PC-9 (cell line): Measurements from ENCODE around the gene SP3. TPM values are rescaled to one million over a fixed set of nuclear protein-coding genes. Genes with fewer than 3 reads are reported as not detected.

Source experiments
- BruUV-seq: library from RNA; stranded (reverse); fragments of 400-500 nt; replicated peaks from 2 replicates; lab custom pipeline; 2021; lab: Mats Ljungman, UMichigan
- CTCF ChIA-PET: fragments of 300-600 bp; sonication (Branson Sonifier 250); formaldehyde crosslinking; loops from one replicate; lab custom pipeline; 2022; ENCODE audit warnings: antibody characterized with exemption; lab: Charles Lee
- POLR2A ChIA-PET: fragments of 300-600 bp; sonication (Branson Sonifier 250); formaldehyde crosslinking; loops from one replicate; lab custom pipeline; 2022; ENCODE audit warnings: antibody characterized with exemption; ENCODE audit not compliant: unreplicated experiment; lab: Charles Lee
- DNase-seq, 2 experiments: peaks; one replicate each; pipeline versions ENCODE4 v3.0.0 to v3.0.0-alpha.2; 2015 to 2022; ENCODE audit warnings: mixed read lengths in 1 of 2
- H2AFZ ChIP-seq: fragments of 200-600 bp; sonication (generic); 2 replicates; pipeline ENCODE4 v1.8.1; 2017; ENCODE audit warnings: antibody characterized with exemption
- H3F3A ChIP-seq: fragments of 200-600 bp; sonication (generic); 2 replicates; pipeline ENCODE4 v1.8.1; 2017; ENCODE audit warnings: antibody characterized with exemption, mild to moderate bottlenecking, low read depth; ENCODE audit not compliant: insufficient read depth
- H3K27ac ChIP-seq: fragments of 200-600 bp; sonication (generic); 2 replicates; pipeline ENCODE4 v1.6.1; 2016; ENCODE audit warnings: mixed run types
- H3K27me3 ChIP-seq: fragments of 200-600 bp; sonication (generic); 2 replicates; pipeline ENCODE4 v1.6.1; 2016; ENCODE audit warnings: low read depth, mixed run types; ENCODE audit not compliant: insufficient read depth
- H3K36me3 ChIP-seq: fragments of 200-600 bp; sonication (generic); 2 replicates; pipeline ENCODE4 v1.6.1; 2016; ENCODE audit warnings: low read depth, mixed run types
- H3K4me1 ChIP-seq: fragments of 200-600 bp; sonication (generic); replicated peaks from 2 replicates; pipeline ENCODE4 v1.6.1; 2016; ENCODE audit warnings: mixed run types; ENCODE audit not compliant: insufficient read depth
- H3K4me2 ChIP-seq: fragments of 200-600 bp; sonication (generic); 2 replicates; pipeline ENCODE4 v1.6.1; 2017; ENCODE audit warnings: mixed run types
- H3K4me3 ChIP-seq: fragments of 200-600 bp; sonication (generic); 2 replicates; pipeline ENCODE4 v1.6.1; 2016; ENCODE audit warnings: mixed run types
- H3K79me2 ChIP-seq: fragments of 200-600 bp; sonication (generic); 2 replicates; pipeline ENCODE4 v1.6.1; 2017; ENCODE audit warnings: low read depth, mixed run types
- H3K9me2 ChIP-seq: fragments of 200-600 bp; sonication (generic); 2 replicates; pipeline ENCODE4 v1.8.1; 2017; ENCODE audit warnings: mild to moderate bottlenecking; ENCODE audit not compliant: insufficient read depth
- H3K9me3 ChIP-seq: fragments of 200-600 bp; sonication (generic); 2 replicates; pipeline ENCODE4 v1.8.1; 2016; ENCODE audit warnings: low read depth; ENCODE audit not compliant: insufficient read depth
- H4K20me1 ChIP-seq: fragments of 200-600 bp; sonication (generic); 2 replicates; pipeline ENCODE4 v1.8.1; 2017; ENCODE audit not compliant: insufficient read depth
- CTCF ChIP-seq: fragments of 200-600 bp; sonication (generic); conservative IDR thresholded peaks from 2 replicates; pipeline ENCODE4 v1.6.1; 2017; ENCODE audit warnings: mixed run types, antibody characterized with exemption, mild to moderate bottlenecking, moderate library complexity
- EZH2 ChIP-seq: fragments of 200-600 bp; sonication (generic); IDR thresholded peaks from 2 replicates; pipeline ENCODE4 v1.8.0; 2017; ENCODE audit warnings: antibody characterized with exemption, low read depth
- intact Hi-C: fragments of 100-400 bp; cut with micrococcal nuclease; formaldehyde crosslinking; loops from one replicate; pipeline ENCODE4 v1.10.0; 2022; ENCODE audit not compliant: unreplicated experiment
- total RNA-seq: library from RNA; stranded (reverse); gene quantifications from 2 replicates; pipeline ENCODE4 v1.2.3, GENCODE V29; 2021

The SP3 gene
- total RNA-seq, 1 experiment from 2014 or later, result 127 TPM

GRCh38 chr2:173947131-173947530, 18.0 kb downstream of the SP3 start:
- Histone ChIP-seq H4K20me1 (peaks cover 42% of the 10 kb centered on the region), H3K27me3 (no peaks in the 10 kb centered on the region), H3K9me2 (no peaks in the 10 kb centered on the region), H3K27ac (no peak overlapping the region), H3K9me3 (no peaks in the 10 kb centered on the region), H3F3A (peaks cover 35% of the 10 kb centered on the region), H3K36me3 (peaks cover 42% of the 10 kb centered on the region; the same call in 1 of the 2 replicates), H3K4me3 (no peak overlapping the region), H3K4me2 (no peak overlapping the region), H3K79me2 (peaks cover 99% of the 10 kb centered on the region), H2AFZ (no peak overlapping the region), H3K4me1 (peaks cover 36% of the 10 kb centered on the region)
- ChIA-PET CTCF (no interaction called here), POLR2A (no interaction called here)
- DNase-seq, result no peak
- no TSS peak for BruUV-seq
- TF ChIP-seq EZH2, result no peak
- no peak for TF ChIP-seq CTCF
- intact Hi-C loops, result no loop called here

GRCh38 chr2:173943738-173944137, 21.4 kb downstream of the SP3 start:
- no peaks in the 10 kb centered on the region; the same call in 1 of the 2 replicates for H3K9me3 ChIP-seq
- H3F3A ChIP-seq, result peaks cover 36% of the 10 kb centered on the region
- TF ChIP-seq CTCF (no peak), EZH2 (no peak)
- H3K4me2 ChIP-seq, result peak overlapping the region; percentile 42
- peaks cover 22% of the 10 kb centered on the region; the same call in 1 of the 2 replicates for H3K36me3 ChIP-seq
- intact Hi-C loops, result no loop called here
- H3K4me1 ChIP-seq, result peaks cover 57% of the 10 kb centered on the region
- no peaks in the 10 kb centered on the region for H3K27me3 ChIP-seq
- ChIA-PET CTCF (no interaction called here), POLR2A (interaction anchor here (0.6 kb wide), 1 partner anchor 883 kb away, joined by 3 read pairs; no protein-coding TSS in a partner anchor)
- peak in 1 of 2 experiments; percentile 97 for DNase-seq
- peaks cover 31% of the 10 kb centered on the region for H4K20me1 ChIP-seq
- peak overlapping the region; percentile 43 for H3K27ac ChIP-seq
- no peak overlapping the region for H3K4me3 ChIP-seq
- no peak overlapping the region for H2AFZ ChIP-seq
- H3K9me2 ChIP-seq, result no peaks in the 10 kb centered on the region
- H3K79me2 ChIP-seq, result peaks cover 98% of the 10 kb centered on the region
- no TSS peak for BruUV-seq

- ChIA-PET CTCF (no interaction called here), POLR2A (no interaction called here)
- no peak for DNase-seq
- Histone ChIP-seq H3K36me3 (peaks cover 19% of the 10 kb centered on the region; the same call in 1 of the 2 replicates), H3K4me1 (peaks cover 57% of the 10 kb centered on the region), H3K9me2 (no peaks in the 10 kb centered on the region), H3K9me3 (no peaks in the 10 kb centered on the region; the same call in 1 of the 2 replicates), H3K4me2 (peak overlapping the region; percentile 42), H3K79me2 (peaks cover 98% of the 10 kb centered on the region), H3K4me3 (no peak overlapping the region), H4K20me1 (peaks cover 25% of the 10 kb centered on the region), H3K27me3 (no peaks in the 10 kb centered on the region), H3K27ac (peak overlapping the region; percentile 43), H3F3A (peaks cover 36% of the 10 kb centered on the region), H2AFZ (no peak overlapping the region)
- no peak for TF ChIP-seq EZH2
- no peak for TF ChIP-seq CTCF
- TSS peak; percentile 7 for BruUV-seq
- intact Hi-C loops, result no loop called here
These were observed 22.2 kb downstream of the SP3 start for GRCh38 chr2:173942861-173943523.
